ENCODE measurements around the gene SLC40A1. TPM values are rescaled to one million over a fixed set of nuclear protein-coding genes. Genes with fewer than 3 reads are reported as not detected.

Gene SLC40A1
- total RNA-seq, 1 donor from 2014 or later: 169 TPM

DNA sequence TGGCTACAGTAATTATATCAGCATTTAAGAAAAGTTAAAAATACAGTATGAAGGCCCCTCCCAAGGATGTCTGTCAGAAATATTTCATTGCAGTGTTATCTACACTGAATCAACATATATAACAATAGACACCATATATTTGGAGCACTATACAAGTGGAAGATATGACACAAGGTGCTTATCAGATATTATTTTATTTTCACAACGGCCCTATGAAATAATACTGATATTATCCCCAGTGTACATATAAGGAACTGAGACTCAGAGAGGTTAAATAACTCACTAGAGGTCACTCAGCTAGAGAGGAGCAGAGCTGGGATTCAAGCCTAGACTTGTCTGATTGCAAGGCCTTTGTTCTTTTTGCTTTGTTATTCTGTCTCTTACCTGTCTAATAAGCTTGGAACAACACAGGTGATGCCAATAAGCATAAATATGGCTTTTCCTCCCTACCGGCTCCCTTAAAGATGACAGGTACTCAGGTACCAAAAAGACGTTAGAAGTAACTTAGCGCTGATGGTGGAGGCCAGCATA, 4.7 kb upstream of the SLC40A1 start:
- DNase-seq: no peak
- H3K27me3 ChIP-seq: no peaks in the 10 kb centered on the region
- H3K36me3 ChIP-seq: no peaks in the 10 kb centered on the region
- H3K4me3 ChIP-seq: no peak overlapping the region
- H3K27ac ChIP-seq: no peak overlapping the region
- no peaks in the 10 kb centered on the region for H3K9me3 ChIP-seq
- ATAC-seq: no peak
- TF ChIP-seq, protein P1, sequence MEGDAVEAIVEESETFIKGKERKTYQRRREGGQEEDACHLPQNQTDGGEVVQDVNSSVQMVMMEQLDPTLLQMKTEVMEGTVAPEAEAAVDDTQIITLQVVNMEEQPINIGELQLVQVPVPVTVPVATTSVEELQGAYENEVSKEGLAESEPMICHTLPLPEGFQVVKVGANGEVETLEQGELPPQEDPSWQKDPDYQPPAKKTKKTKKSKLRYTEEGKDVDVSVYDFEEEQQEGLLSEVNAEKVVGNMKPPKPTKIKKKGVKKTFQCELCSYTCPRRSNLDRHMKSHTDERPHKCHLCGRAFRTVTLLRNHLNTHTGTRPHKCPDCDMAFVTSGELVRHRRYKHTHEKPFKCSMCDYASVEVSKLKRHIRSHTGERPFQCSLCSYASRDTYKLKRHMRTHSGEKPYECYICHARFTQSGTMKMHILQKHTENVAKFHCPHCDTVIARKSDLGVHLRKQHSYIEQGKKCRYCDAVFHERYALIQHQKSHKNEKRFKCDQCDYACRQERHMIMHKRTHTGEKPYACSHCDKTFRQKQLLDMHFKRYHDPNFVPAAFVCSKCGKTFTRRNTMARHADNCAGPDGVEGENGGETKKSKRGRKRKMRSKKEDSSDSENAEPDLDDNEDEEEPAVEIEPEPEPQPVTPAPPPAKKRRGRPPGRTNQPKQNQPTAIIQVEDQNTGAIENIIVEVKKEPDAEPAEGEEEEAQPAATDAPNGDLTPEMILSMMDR (IDR thresholded peaks at IDR 0.05): no peak
- peaks cover 3% of the 10 kb centered on the region for H3K4me1 ChIP-seq
- intact Hi-C loops (cut with DNase I): no loop called here

DNA sequence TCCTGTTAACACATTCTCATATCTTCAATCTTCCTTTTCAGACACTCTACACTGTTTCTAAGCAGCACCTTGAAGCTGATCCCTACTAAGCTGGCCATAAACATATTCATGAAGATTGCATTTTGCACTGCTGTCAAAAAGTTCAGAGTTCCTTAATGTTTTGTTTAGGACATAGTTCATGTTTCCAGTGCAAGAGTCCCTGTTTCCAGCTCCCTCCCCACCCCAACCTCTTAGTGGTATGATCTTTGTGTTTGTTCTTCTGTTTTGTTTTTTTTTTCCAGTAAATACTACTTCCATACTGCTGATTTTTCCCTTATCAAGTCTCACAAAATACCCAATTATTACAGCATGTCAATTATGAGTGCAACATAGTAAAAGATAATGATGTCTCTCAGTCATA, 4.1 kb upstream of the SLC40A1 start:
- TF ChIP-seq, protein P1 (IDR thresholded peaks at IDR 0.05): no peak
- intact Hi-C loops (cut with DNase I): no loop called here
- H3K36me3 ChIP-seq: no peaks in the 10 kb centered on the region
- DNase-seq: no peak
- H3K4me1 ChIP-seq: peaks cover 3% of the 10 kb centered on the region
- no peak for ATAC-seq
- H3K4me3 ChIP-seq: no peak overlapping the region
- H3K27me3 ChIP-seq: no peaks in the 10 kb centered on the region
- no peak overlapping the region for H3K27ac ChIP-seq
- no peaks in the 10 kb centered on the region for H3K9me3 ChIP-seq

DNA sequence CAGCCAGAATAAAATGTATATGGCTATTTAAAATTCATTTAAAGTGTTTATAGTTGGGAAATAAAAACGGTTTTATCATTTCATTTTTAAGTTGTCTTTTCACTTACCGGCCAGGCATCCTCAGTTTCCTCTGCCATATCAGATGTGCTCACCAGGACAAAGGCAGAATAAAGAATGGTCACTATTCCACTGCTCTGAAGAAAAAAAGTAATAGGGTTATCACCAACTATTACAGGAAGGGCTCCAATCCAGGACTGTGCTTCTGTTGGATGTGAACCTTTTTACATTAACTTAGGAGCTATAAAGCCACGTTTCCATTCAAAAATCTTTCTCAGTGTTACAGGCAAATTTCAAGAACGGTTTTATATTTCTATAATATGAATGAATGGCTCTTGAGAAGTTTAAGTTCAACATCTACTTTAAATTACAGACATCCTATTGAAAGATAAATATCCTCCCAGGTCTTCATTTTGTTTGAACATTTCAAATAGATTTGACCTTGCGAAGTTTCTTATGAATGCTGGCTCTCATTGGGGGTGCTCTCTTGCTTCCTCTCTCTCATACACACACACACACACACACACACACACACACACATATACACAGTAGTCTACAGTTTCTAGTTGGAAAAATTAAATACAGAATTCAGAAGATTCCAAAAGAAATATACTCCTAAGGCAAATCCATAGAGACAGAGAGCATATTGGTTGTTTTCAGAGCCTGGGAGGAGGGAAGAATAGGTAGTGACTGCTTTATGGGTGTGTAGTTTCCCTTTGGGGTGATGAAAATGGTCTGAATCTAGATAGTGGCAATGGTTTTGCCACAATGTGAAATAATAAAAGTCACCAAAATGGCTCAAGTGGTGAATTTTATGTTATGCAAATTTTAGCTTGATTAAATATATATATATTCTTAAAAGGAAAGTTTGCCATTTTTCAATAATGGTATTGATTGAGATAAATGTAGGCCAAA, 2.9 kb upstream of the SLC40A1 start:
- TF ChIP-seq, protein P1 (IDR thresholded peaks at IDR 0.05): no peak
- intact Hi-C loops (cut with DNase I): no loop called here

DNA sequence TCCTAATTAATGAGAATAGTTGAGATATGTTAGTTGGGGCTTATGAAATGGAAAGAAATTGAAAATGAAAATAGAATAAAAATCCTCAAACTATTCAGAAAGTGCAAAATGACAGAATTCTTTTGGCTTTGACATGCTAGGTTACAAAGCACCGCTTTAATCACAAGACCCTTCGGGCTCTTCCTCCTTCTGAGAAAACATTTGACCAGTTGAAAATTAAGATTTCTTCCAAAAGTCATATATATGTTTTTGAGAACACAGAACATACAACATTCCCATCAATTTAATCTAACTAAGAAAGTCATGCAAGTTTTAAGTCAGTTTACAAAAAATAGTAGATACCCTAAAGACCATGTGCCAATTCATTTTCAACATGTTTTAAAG, 2.2 kb upstream of the SLC40A1 start:
- no peaks in the 10 kb centered on the region for H3K9me3 ChIP-seq
- TF ChIP-seq, protein P1 (IDR thresholded peaks at IDR 0.05): no peak
- peaks cover 3% of the 10 kb centered on the region for H3K4me1 ChIP-seq
- ATAC-seq: no peak
- no peak overlapping the region for H3K4me3 ChIP-seq
- H3K27me3 ChIP-seq: no peaks in the 10 kb centered on the region
- H3K36me3 ChIP-seq: peaks cover 6% of the 10 kb centered on the region
- DNase-seq: no peak
- H3K27ac ChIP-seq: no peak overlapping the region
- intact Hi-C loops (cut with DNase I): no loop called here

More for the DNA sequence above, 2.9 kb upstream of the SLC40A1 start:
- ATAC-seq (no peak), DNase-seq (no peak)
- Histone ChIP-seq H3K4me1 (peaks cover 3% of the 10 kb centered on the region), H3K27ac (no peak overlapping the region), H3K27me3 (no peaks in the 10 kb centered on the region), H3K36me3 (peaks cover 6% of the 10 kb centered on the region), H3K4me3 (no peak overlapping the region), H3K9me3 (no peaks in the 10 kb centered on the region)

DNA sequence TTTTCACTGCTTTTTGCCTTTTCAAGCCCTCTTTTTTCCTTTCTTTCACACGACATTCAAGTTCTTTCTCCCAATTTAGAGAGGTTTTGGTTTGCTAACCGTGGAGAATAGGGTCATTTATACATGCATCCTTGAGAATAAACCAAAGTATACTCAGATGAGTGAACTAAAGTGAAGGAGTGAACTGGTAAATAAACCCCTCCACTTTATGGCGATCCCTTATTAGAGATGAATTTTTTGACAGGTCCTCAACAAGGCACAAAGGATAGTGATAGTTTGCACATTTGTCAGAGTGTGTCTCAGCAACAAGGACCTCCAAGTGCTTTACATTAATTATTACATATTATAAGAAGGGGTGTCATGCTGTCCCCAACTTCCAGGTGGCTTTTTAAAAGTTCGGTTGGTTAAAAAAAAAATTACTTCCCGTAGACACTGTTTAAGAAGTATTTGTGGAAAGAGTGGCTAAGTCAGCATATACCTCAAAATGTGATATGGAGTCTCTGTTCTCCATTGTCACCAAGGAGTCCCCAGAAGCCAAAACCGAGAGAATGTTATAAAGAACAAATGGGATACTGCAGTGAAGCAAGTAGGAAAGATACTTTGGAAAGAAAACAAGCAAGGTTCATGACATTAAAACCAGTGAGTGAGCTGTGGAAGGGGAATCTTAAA, 1.7 kb upstream of the SLC40A1 start:
- peaks cover 3% of the 10 kb centered on the region for H3K4me1 ChIP-seq
- peak overlapping the region; percentile 72 for H3K4me3 ChIP-seq
- no peak for DNase-seq
- peak overlapping the region; percentile 94 for H3K27ac ChIP-seq
- intact Hi-C loops (cut with DNase I): no loop called here
- no peaks in the 10 kb centered on the region for H3K9me3 ChIP-seq
- no peak for ATAC-seq
- no peaks in the 10 kb centered on the region for H3K27me3 ChIP-seq
- TF ChIP-seq, protein P1 (IDR thresholded peaks at IDR 0.05): no peak
- H3K36me3 ChIP-seq: peaks cover 12% of the 10 kb centered on the region
